Liver (tissue), 9 donors: ENCODE data around the gene GSTO2. TPM values are rescaled to one million over a fixed set of nuclear protein-coding genes. Genes with fewer than 3 reads are reported as not detected.

Experiments used
- DNase-seq: peaks from one replicate; pipeline ENCODE4 v3.0.0-alpha.2; 2017; ENCODE audit warnings: low spot score
- H3K27ac ChIP-seq, 2 donors: one replicate each; pipeline ENCODE4 v1.7.0; 2013; ENCODE audit warnings: inconsistent platforms in 2 of 2, low read length in 2 of 2, control low read depth in 1 of 2, low read depth in 1 of 2, mild to moderate bottlenecking in 1 of 2
- H3K27me3 ChIP-seq, 4 donors: one replicate each; pipeline versions ENCODE4 v1.6.1 to v1.7.0; 2013; ENCODE audit warnings: low read length in 3 of 4, inconsistent platforms in 1 of 4, mild to moderate bottlenecking in 1 of 4, moderate library complexity in 1 of 4; ENCODE audit not compliant: control insufficient read depth in 4 of 4, insufficient read depth in 4 of 4
- H3K36me3 ChIP-seq, 4 donors: one replicate each; pipeline versions ENCODE4 v1.6.1 to v1.7.0; 2013; ENCODE audit warnings: low read length in 3 of 4, mild to moderate bottlenecking in 3 of 4, low read depth in 1 of 4, moderate library complexity in 1 of 4; ENCODE audit not compliant: control insufficient read depth in 4 of 4, insufficient read depth in 3 of 4
- H3K4me1 ChIP-seq, 4 donors: one replicate each; pipeline versions ENCODE4 v1.6.1 to v1.7.0; 2013; ENCODE audit warnings: low read length in 3 of 4, mild to moderate bottlenecking in 3 of 4, moderate library complexity in 1 of 4; ENCODE audit not compliant: control insufficient read depth in 4 of 4, insufficient read depth in 4 of 4
- H3K4me3 ChIP-seq, 3 donors: one replicate each; pipeline versions ENCODE4 v1.6.1 to v1.7.0; 2013; ENCODE audit warnings: low read length in 3 of 3, control low read depth in 1 of 3, low read depth in 1 of 3, mild to moderate bottlenecking in 1 of 3
- H3K9ac ChIP-seq, 2 donors: one replicate each; pipeline ENCODE4 v1.7.0; 2013; ENCODE audit warnings: low read length in 2 of 2, mild to moderate bottlenecking in 2 of 2, moderate library complexity in 2 of 2, control low read depth in 1 of 2, low read depth in 1 of 2
- H3K9me3 ChIP-seq, 4 donors: one replicate each; pipeline versions ENCODE4 v1.6.1 to v1.7.0; 2013; ENCODE audit warnings: low read length in 3 of 4; ENCODE audit not compliant: control insufficient read depth in 4 of 4
- ATF3 ChIP-seq: IDR thresholded peaks from 2 replicates; pipeline ENCODE4 v1.6.1; 2016; ENCODE audit warnings: antibody characterized with exemption
- CTCF ChIP-seq: fragments of 150-350 bp; IDR thresholded peaks from 2 replicates; pipeline ENCODE4 v1.5.1; 2017; ENCODE audit warnings: improper control_type of control experiment, low read depth, low read length; ENCODE audit not compliant: missing input control
- EGR1 ChIP-seq, 2 donors: IDR thresholded peaks; 2 replicates each; pipeline ENCODE4 v1.6.1; 2016 to 2018; ENCODE audit warnings: antibody characterized with exemption in 2 of 2, low read depth in 2 of 2
- FOXA1 ChIP-seq: IDR thresholded peaks from 2 replicates; pipeline ENCODE4 v1.6.1; 2016; ENCODE audit warnings: antibody characterized with exemption
- FOXA2 ChIP-seq: IDR thresholded peaks from 2 replicates; pipeline ENCODE4 v1.6.1; 2016; ENCODE audit warnings: antibody characterized with exemption
- GABPA ChIP-seq, 2 donors: IDR thresholded peaks in 1 of 2; conservative IDR thresholded peaks in 1 of 2; 2 replicates each; pipeline ENCODE4 v1.6.1; 2016; ENCODE audit warnings: antibody characterized with exemption in 2 of 2, mild to moderate bottlenecking in 1 of 2, moderate library complexity in 1 of 2
- HNF4A ChIP-seq, 2 donors: conservative IDR thresholded peaks; 2 replicates each; pipeline ENCODE4 v1.6.1; 2016; ENCODE audit warnings: antibody characterized with exemption in 2 of 2, mild to moderate bottlenecking in 2 of 2
- HNF4G ChIP-seq: IDR thresholded peaks from 2 replicates; pipeline ENCODE4 v1.6.1; 2016; ENCODE audit warnings: antibody characterized with exemption
- JUND ChIP-seq, 2 donors: IDR thresholded peaks; 2 replicates each; pipeline ENCODE4 v1.6.1; 2016; ENCODE audit warnings: antibody characterized with exemption in 2 of 2
- NR2F2 ChIP-seq: IDR thresholded peaks from 2 replicates; pipeline ENCODE4 v1.6.1; 2016; ENCODE audit warnings: antibody characterized with exemption
- RAD21 ChIP-seq, 2 donors: IDR thresholded peaks; 2 replicates each; pipeline ENCODE4 v1.6.1; 2016; ENCODE audit warnings: antibody characterized with exemption in 2 of 2, mild to moderate bottlenecking in 2 of 2
- REST ChIP-seq: IDR thresholded peaks from 2 replicates; pipeline ENCODE4 v1.6.1; 2016; ENCODE audit warnings: antibody characterized with exemption, mild to moderate bottlenecking
- RXRA ChIP-seq, 2 donors: IDR thresholded peaks; 2 replicates each; pipeline ENCODE4 v1.6.1; 2017 to 2018; ENCODE audit warnings: antibody characterized with exemption in 2 of 2, mild to moderate bottlenecking in 1 of 2
- SP1 ChIP-seq: IDR thresholded peaks from 2 replicates; pipeline ENCODE4 v1.6.1; 2018; ENCODE audit warnings: antibody characterized with exemption, mild to moderate bottlenecking
- TAF1 ChIP-seq: conservative IDR thresholded peaks from 2 replicates; pipeline ENCODE4 v1.6.1; 2016; ENCODE audit warnings: antibody characterized with exemption, mild to moderate bottlenecking
- YY1 ChIP-seq: IDR thresholded peaks from 2 replicates; pipeline ENCODE4 v1.6.1; 2016; ENCODE audit warnings: antibody characterized with exemption, mild to moderate bottlenecking
- WGBS: extraction: QIAGEN DNeasy Blood & Tissue Kit; methylation state at CpG from one replicate; pipeline ENCODE4 v1.1.7; 2013; 5-methylcytosine and 5-hydroxymethylcytosine counted together
- polyA plus RNA-seq, 2 donors: library from polyadenylated mRNA; stranded (reverse) in 1 of 2; unstranded in 1 of 2; fragments of 200-250 nt in 1 of 2; fragments of >200 nt in 1 of 2; fragmentation: Nextera tagmentation in 1 of 2; extraction: Ambion mirVana in 1 of 2; gene quantifications; one replicate each; pipeline versions ENCODE4 v1.2.1 to v1.2.3, GENCODE V29; 2013 to 2015
- total RNA-seq, 2 donors: library from RNA; depleted of rRNA; stranded (reverse); fragments of >200 nt; gene quantifications; one replicate each; pipeline ENCODE4 v1.2.3, GENCODE V29; 2014
- TF ChIP-seq, protein P1 (sequence below): IDR thresholded peaks from 2 replicates; pipeline ENCODE4 v1.6.1; 2016; ENCODE audit warnings: antibody characterized with exemption
- TF ChIP-seq, protein P2 (sequence below): IDR thresholded peaks from 2 replicates; pipeline ENCODE4 v1.6.1; 2016; ENCODE audit warnings: antibody characterized with exemption
- donor health status: healthy.
- donor health status: healthy.
- donor health status: healthy.
- donor health status: healthy.
- donor health status: healthy.

The GSTO2 gene
- total and polyA plus RNA-seq, 4 donors: 1.0 to 4.6 (median 1.7) TPM

DNA sequence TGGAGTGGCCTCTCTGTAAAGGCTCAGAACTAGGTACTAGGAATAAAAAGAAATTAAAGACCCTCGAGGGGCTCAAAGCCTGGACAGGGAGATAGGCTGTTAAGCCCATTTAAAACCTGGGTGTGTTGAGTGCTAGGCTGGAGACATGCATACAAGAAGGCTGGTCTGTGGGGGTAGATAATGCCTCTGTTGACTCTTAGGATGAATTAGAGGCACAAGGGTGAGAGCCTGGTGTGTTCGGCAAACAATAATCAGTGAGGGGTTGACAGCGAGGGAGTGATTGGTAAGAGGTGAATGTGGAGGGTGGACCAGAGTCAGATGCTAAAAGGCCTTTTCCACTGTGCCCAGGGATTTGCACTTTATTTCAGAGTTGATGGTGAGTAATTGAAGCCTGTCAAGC lies 12.7 kb downstream of the GSTO2 start:
- Histone ChIP-seq H3K4me3 (no peak overlapping the region), H3K36me3 (no peaks in the 10 kb centered on the region), H3K9ac (no peak overlapping the region), H3K27ac (no peak overlapping the region), H3K4me1 (no peaks in the 10 kb centered on the region), H3K27me3 (no peaks in the 10 kb centered on the region), H3K9me3 (no peaks in the 10 kb centered on the region)
- DNase-seq: no peak
- WGBS: 90% methylated on average over 3 of the region's 3 CpGs
- TF ChIP-seq TAF1: no peak
- no peak for TF ChIP-seq REST
- TF ChIP-seq, protein P1, sequence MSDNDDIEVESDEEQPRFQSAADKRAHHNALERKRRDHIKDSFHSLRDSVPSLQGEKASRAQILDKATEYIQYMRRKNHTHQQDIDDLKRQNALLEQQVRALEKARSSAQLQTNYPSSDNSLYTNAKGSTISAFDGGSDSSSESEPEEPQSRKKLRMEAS: no peak
- no peak for TF ChIP-seq EGR1 (IDR thresholded peaks at IDR 0.05; ENCODE audit: low read depth in 2 of 2)
- no peak for TF ChIP-seq FOXA1
- TF ChIP-seq RAD21 (IDR thresholded peaks at IDR 0.05): no peak
- TF ChIP-seq ATF3: no peak
- no peak for TF ChIP-seq HNF4G
- no peak for TF ChIP-seq YY1
- no peak for TF ChIP-seq NR2F2
- TF ChIP-seq SP1: no peak
- TF ChIP-seq, protein P2, sequence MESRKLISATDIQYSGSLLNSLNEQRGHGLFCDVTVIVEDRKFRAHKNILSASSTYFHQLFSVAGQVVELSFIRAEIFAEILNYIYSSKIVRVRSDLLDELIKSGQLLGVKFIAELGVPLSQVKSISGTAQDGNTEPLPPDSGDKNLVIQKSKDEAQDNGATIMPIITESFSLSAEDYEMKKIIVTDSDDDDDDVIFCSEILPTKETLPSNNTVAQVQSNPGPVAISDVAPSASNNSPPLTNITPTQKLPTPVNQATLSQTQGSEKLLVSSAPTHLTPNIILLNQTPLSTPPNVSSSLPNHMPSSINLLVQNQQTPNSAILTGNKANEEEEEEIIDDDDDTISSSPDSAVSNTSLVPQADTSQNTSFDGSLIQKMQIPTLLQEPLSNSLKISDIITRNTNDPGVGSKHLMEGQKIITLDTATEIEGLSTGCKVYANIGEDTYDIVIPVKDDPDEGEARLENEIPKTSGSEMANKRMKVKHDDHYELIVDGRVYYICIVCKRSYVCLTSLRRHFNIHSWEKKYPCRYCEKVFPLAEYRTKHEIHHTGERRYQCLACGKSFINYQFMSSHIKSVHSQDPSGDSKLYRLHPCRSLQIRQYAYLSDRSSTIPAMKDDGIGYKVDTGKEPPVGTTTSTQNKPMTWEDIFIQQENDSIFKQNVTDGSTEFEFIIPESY: no peak
- no peak for TF ChIP-seq CTCF
- TF ChIP-seq JUND (IDR thresholded peaks at IDR 0.05): no peak
- no peak for TF ChIP-seq FOXA2
- TF ChIP-seq HNF4A (conservative IDR thresholded peaks at IDR 0.05): no peak
- TF ChIP-seq RXRA (IDR thresholded peaks at IDR 0.05): no peak
- TF ChIP-seq GABPA (IDR thresholded peaks at IDR 0.05 in 1 of 2, conservative IDR thresholded peaks at IDR 0.05 in 1 of 2): no peak
